H9 (cell line): ENCODE measurements around the gene C7orf57. TPM values are rescaled to one million over a fixed set of nuclear protein-coding genes. Genes with fewer than 3 reads are reported as not detected.

ENCODE experiments used
- DNase-seq: peaks from one replicate; pipeline ENCODE4 v3.0.0-alpha.2; 2017
- H2AFZ ChIP-seq: one replicate; pipeline ENCODE4 v1.6.1; 2013; ENCODE audit warnings: mild to moderate bottlenecking, low read length, control low read depth, moderate library complexity
- H2AK5ac ChIP-seq: 2 replicates; pipeline ENCODE4 v1.6.1; 2013; ENCODE audit warnings: low read length, control low read depth, mixed read lengths; ENCODE audit not compliant: insufficient read length
- H2BK120ac ChIP-seq: one replicate; pipeline ENCODE4 v1.6.1; 2013; ENCODE audit warnings: low read depth, mild to moderate bottlenecking, low read length, control low read depth, inconsistent platforms; ENCODE audit not compliant: poor library complexity, severe bottlenecking
- H2BK12ac ChIP-seq: 2 replicates; pipeline ENCODE4 v1.6.1; 2013; ENCODE audit warnings: low read length, control low read depth, mixed read lengths, low read depth; ENCODE audit not compliant: insufficient read length
- H2BK15ac ChIP-seq: 2 replicates; pipeline ENCODE4 v1.6.1; 2013; ENCODE audit warnings: low read depth, low read length, control low read depth
- H2BK20ac ChIP-seq: one replicate; pipeline ENCODE4 v1.6.1; 2013; ENCODE audit warnings: low read depth, mild to moderate bottlenecking, low read length, control low read depth, inconsistent platforms; ENCODE audit not compliant: poor library complexity, severe bottlenecking
- H2BK5ac ChIP-seq: 2 replicates; pipeline ENCODE4 v1.6.1; 2013; ENCODE audit warnings: low read length, control low read depth, mixed read lengths; ENCODE audit not compliant: insufficient read length
- H3K14ac ChIP-seq: 2 replicates; pipeline ENCODE4 v1.6.1; 2013; ENCODE audit warnings: low read length, control low read depth; ENCODE audit not compliant: insufficient read depth
- H3K18ac ChIP-seq: 2 replicates; pipeline ENCODE4 v1.6.1; 2013; ENCODE audit warnings: low read depth, mild to moderate bottlenecking, mixed read lengths, low read length, control low read depth; ENCODE audit not compliant: insufficient read length
- H3K23ac ChIP-seq: 2 replicates; pipeline ENCODE4 v1.6.1; 2013; ENCODE audit warnings: low read length, control low read depth, mixed read lengths, low read depth; ENCODE audit not compliant: insufficient read length
- H3K23me2 ChIP-seq: 2 replicates; pipeline ENCODE4 v1.6.1; 2013; ENCODE audit warnings: low read depth, mild to moderate bottlenecking, mixed read lengths, low read length, control low read depth; ENCODE audit not compliant: insufficient read length, poor library complexity, severe bottlenecking
- H3K27ac ChIP-seq: 2 replicates; pipeline ENCODE4 v1.5.1; 2013; ENCODE audit warnings: low read length, control low read depth, mixed read lengths, low read depth; ENCODE audit not compliant: insufficient read length
- H3K27me3 ChIP-seq: 2 replicates; pipeline ENCODE4 v1.6.1; 2013; ENCODE audit warnings: low read length, control low read depth, inconsistent platforms; ENCODE audit not compliant: insufficient read depth
- H3K4ac ChIP-seq: 2 replicates; pipeline ENCODE4 v1.6.1; 2013; ENCODE audit warnings: low read depth, mild to moderate bottlenecking, control low read depth, inconsistent platforms, low read length, moderate library complexity
- H3K4me1 ChIP-seq: 2 replicates; pipeline ENCODE4 v1.6.1; 2013; ENCODE audit warnings: low read length, control low read depth, inconsistent platforms; ENCODE audit not compliant: insufficient read depth
- H3K4me2 ChIP-seq: 2 replicates; pipeline ENCODE4 v1.6.1; 2013; ENCODE audit warnings: low read length, control low read depth, mixed read lengths; ENCODE audit not compliant: insufficient read length, insufficient read depth
- H3K56ac ChIP-seq: 2 replicates; pipeline ENCODE4 v1.6.1; 2013; ENCODE audit warnings: low read depth, mild to moderate bottlenecking, mixed read lengths, low read length, control low read depth; ENCODE audit not compliant: insufficient read length
- H3K79me1 ChIP-seq: 2 replicates; pipeline ENCODE4 v1.6.1; 2013; ENCODE audit warnings: low read depth, mild to moderate bottlenecking, moderate library complexity, low read length, control low read depth, inconsistent platforms; ENCODE audit not compliant: insufficient read depth, poor library complexity, severe bottlenecking
- H3K79me2 ChIP-seq: 2 replicates; pipeline ENCODE4 v1.6.1; 2013; ENCODE audit warnings: low read length, control low read depth, inconsistent platforms; ENCODE audit not compliant: insufficient read depth
- H3K9ac ChIP-seq: 2 replicates; pipeline ENCODE4 v1.6.1; 2013; ENCODE audit warnings: low read length, control low read depth, mixed read lengths; ENCODE audit not compliant: insufficient read length; ENCODE audit errors: extremely low read depth
- H3K9me3 ChIP-seq: one replicate; pipeline ENCODE4 v1.6.1; 2013; ENCODE audit warnings: low read depth, low read length, inconsistent platforms; ENCODE audit not compliant: control insufficient read depth
- H3T11ph ChIP-seq: one replicate; pipeline ENCODE4 v1.6.1; 2013; ENCODE audit warnings: mild to moderate bottlenecking, low read length, control low read depth, inconsistent platforms
- H4K20me1 ChIP-seq: one replicate; pipeline ENCODE4 v1.6.1; 2013; ENCODE audit not compliant: control insufficient read depth, insufficient read length, insufficient read depth
- H4K5ac ChIP-seq: 2 replicates; pipeline ENCODE4 v1.6.1; 2013; ENCODE audit warnings: low read depth, mild to moderate bottlenecking, mixed read lengths, low read length, control low read depth; ENCODE audit not compliant: insufficient read length
- H4K8ac ChIP-seq: replicated peaks from 2 replicates; pipeline ENCODE4 v1.6.1; 2013; ENCODE audit warnings: low read length, control low read depth, mixed read lengths, low read depth; ENCODE audit not compliant: insufficient read length
- H4K91ac ChIP-seq: 2 replicates; pipeline ENCODE4 v1.6.1; 2013; ENCODE audit warnings: low read depth, mild to moderate bottlenecking, moderate library complexity, mixed read lengths, low read length, control low read depth; ENCODE audit not compliant: insufficient read length
- H3K27ac Mint-ChIP-seq, 3 experiments: 2 replicates in 2 of 3; 3 replicates in 1 of 3; pipeline ENCODE4 v1.8.0; 2020 to 2021; ENCODE audit warnings: mixed read lengths in 3 of 3, mild to moderate bottlenecking in 1 of 3, moderate library complexity in 1 of 3
- H3K27me3 Mint-ChIP-seq: 2 replicates; pipeline ENCODE4 v1.8.0; 2021; ENCODE audit warnings: low read depth, mild to moderate bottlenecking, moderate library complexity, mixed read lengths
- H3K36me3 Mint-ChIP-seq, 3 experiments: 2 replicates in 2 of 3; 3 replicates in 1 of 3; pipeline ENCODE4 v1.8.0; 2020 to 2021; ENCODE audit warnings: low read depth in 3 of 3, mixed read lengths in 3 of 3; ENCODE audit not compliant: insufficient read depth in 1 of 3
- H3K4me1 Mint-ChIP-seq, 2 experiments: 2 replicates each; pipeline ENCODE4 v1.8.0; 2020; ENCODE audit warnings: mixed read lengths in 2 of 2
- H3K4me3 Mint-ChIP-seq, 2 experiments: 2 replicates in 1 of 2; 3 replicates in 1 of 2; pipeline ENCODE4 v1.8.0; 2020 to 2021; ENCODE audit warnings: mild to moderate bottlenecking in 2 of 2, mixed read lengths in 2 of 2, moderate library complexity in 1 of 2
- H3K9me3 Mint-ChIP-seq, 2 experiments: 2 replicates in 1 of 2; 3 replicates in 1 of 2; pipeline ENCODE4 v1.8.0; 2020; ENCODE audit warnings: mild to moderate bottlenecking in 2 of 2, mixed read lengths in 2 of 2, moderate library complexity in 1 of 2
- WGBS: extraction: QIAGEN DNeasy Blood & Tissue Kit; methylation state at CpG from one replicate; pipeline ENCODE4 v1.1.7; 2013; ENCODE audit warnings: missing lambda C conversion rate, low lambda C conversion rate, mixed read lengths; ENCODE audit not compliant: insufficient read length; ENCODE audit errors: extremely low coverage; 5-methylcytosine and 5-hydroxymethylcytosine counted together
- total RNA-seq: library from RNA; stranded (reverse); gene quantifications from 2 replicates; pipeline ENCODE4 v1.2.1, GENCODE V29; 2021
- TF ChIP-seq, protein P1 (sequence below): fragments of 200-600 bp; sonication (generic); conservative IDR thresholded peaks from 3 replicates; pipeline ENCODE4 v1.8.0; 2021; ENCODE audit warnings: antibody characterized with exemption, mild to moderate bottlenecking

C7orf57 gene
- total RNA-seq, 1 experiment from 2014 or later, result not detected

DNA sequence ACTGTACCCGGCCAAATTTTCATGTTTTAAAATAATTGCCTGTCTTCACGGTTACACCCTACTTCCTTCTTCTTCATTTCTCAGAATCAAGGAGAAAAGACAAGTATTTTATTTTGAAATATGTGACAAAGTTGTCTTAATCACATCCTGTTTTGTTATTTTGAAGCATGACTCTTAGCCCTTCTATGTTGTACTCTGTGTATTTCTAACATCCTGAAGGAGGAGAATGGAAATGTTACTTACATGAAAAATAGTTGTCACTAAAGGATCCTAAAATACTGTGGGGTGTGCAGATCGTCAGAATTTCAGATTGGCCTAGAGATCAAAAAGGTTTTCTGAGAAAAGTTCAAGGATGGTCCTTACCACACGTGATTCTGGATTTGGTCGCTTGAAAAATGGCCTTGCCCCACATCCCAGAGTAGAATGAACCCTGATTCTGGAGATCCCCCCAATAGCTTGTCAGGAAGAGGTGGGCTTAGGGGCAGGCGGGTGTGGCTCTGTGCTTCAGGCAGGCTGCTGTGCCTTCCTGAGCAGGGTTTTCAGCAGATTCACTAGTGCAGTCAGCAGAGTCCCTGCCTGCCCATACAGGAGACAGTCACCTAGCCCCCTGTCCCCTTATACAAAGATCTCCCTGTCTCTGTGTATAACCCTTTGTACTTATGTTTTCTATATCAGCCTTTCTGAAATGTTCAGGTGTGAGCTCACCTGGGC is 62.3 kb downstream of the C7orf57 start:
- Histone ChIP-seq H2BK5ac (no peak overlapping the region), H2AFZ (no peak overlapping the region), H4K91ac (no peak overlapping the region), H3K9me3 (no peaks in the 10 kb centered on the region), H4K8ac (no peak overlapping the region), H2AK5ac (no peak overlapping the region), H3T11ph (no peak overlapping the region), H3K27ac (no peak overlapping the region), H3K4me2 (no peak overlapping the region), H3K56ac (no peak overlapping the region), H2BK12ac (no peak overlapping the region), H2BK20ac (no peak overlapping the region), H3K9ac (no peak overlapping the region), H2BK120ac (no peak overlapping the region), H4K20me1 (no peaks in the 10 kb centered on the region), H3K79me1 (no peaks in the 10 kb centered on the region), H3K4me1 (no peaks in the 10 kb centered on the region), H3K23ac (no peak overlapping the region), H3K18ac (no peak overlapping the region), H3K79me2 (no peaks in the 10 kb centered on the region), H4K5ac (no peak overlapping the region), H3K27me3 (no peaks in the 10 kb centered on the region), H2BK15ac (no peak overlapping the region), H3K4ac (no peak overlapping the region), H3K23me2 (no peaks in the 10 kb centered on the region), H3K14ac (no peak overlapping the region)
- TF ChIP-seq, protein P1, sequence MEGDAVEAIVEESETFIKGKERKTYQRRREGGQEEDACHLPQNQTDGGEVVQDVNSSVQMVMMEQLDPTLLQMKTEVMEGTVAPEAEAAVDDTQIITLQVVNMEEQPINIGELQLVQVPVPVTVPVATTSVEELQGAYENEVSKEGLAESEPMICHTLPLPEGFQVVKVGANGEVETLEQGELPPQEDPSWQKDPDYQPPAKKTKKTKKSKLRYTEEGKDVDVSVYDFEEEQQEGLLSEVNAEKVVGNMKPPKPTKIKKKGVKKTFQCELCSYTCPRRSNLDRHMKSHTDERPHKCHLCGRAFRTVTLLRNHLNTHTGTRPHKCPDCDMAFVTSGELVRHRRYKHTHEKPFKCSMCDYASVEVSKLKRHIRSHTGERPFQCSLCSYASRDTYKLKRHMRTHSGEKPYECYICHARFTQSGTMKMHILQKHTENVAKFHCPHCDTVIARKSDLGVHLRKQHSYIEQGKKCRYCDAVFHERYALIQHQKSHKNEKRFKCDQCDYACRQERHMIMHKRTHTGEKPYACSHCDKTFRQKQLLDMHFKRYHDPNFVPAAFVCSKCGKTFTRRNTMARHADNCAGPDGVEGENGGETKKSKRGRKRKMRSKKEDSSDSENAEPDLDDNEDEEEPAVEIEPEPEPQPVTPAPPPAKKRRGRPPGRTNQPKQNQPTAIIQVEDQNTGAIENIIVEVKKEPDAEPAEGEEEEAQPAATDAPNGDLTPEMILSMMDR, result no peak
- no peaks in the 10 kb centered on the region for H3K4me1 Mint-ChIP-seq
- WGBS, result no CpG with 5 or more reads among the region's 6 CpGs
- peaks cover 24 to 79% (median 74%) of the 10 kb centered on the region in 3 experiments; a peak in 6 of 7 replicates for H3K36me3 Mint-ChIP-seq
- H3K27ac Mint-ChIP-seq, result no peak overlapping the region; a peak in 1 of 7 replicates
- H3K4me3 Mint-ChIP-seq, result no peak overlapping the region
- H3K27me3 Mint-ChIP-seq, result no peaks in the 10 kb centered on the region
- no peaks in the 10 kb centered on the region for H3K9me3 Mint-ChIP-seq
- no peak for DNase-seq
